CD4-positive, alpha-beta memory T cell (primary cell): Measurements from ENCODE around the gene SGTA. TPM values are rescaled to one million over a fixed set of nuclear protein-coding genes. Genes with fewer than 3 reads are reported as not detected.
A peak's percentile ranks its signal among the peaks of the same experiment; 100 is the strongest.

ENCODE experiments used
- CTCF ChIA-PET: fragments of 350-600 bp; sonication (Branson Sonifier 250); formaldehyde crosslinking; loops from one replicate; lab custom pipeline; 2021; ENCODE audit warnings: inconsistent platforms; ENCODE audit not compliant: partially characterized antibody; lab: Charles Lee
- POLR2A ChIA-PET: fragments of 350-600 bp; sonication (Branson Sonifier 250); formaldehyde crosslinking; loops from one replicate; lab custom pipeline; 2021; ENCODE audit not compliant: partially characterized antibody; lab: Charles Lee
- DNase-seq, 5 donors: peaks; one replicate each; pipeline versions ENCODE4 v3.0.0 to v3.0.0-alpha.2; 2020 to 2022; ENCODE audit warnings: mixed read lengths in 1 of 5
- H3K27ac ChIP-seq: one replicate; pipeline ENCODE4 v1.7.0; 2013; ENCODE audit warnings: low read depth, low read length
- H3K27me3 ChIP-seq: 2 replicates; pipeline ENCODE4 v1.7.0; 2013; ENCODE audit warnings: mild to moderate bottlenecking, low read length, moderate library complexity; ENCODE audit not compliant: insufficient read depth
- H3K36me3 ChIP-seq: 2 replicates; pipeline ENCODE4 v1.7.0; 2013; ENCODE audit warnings: mild to moderate bottlenecking, low read length, moderate library complexity; ENCODE audit not compliant: insufficient read depth
- H3K4me1 ChIP-seq: 2 replicates; pipeline ENCODE4 v1.7.0; 2013; ENCODE audit warnings: mild to moderate bottlenecking, low read length, moderate library complexity; ENCODE audit not compliant: insufficient read depth
- H3K4me3 ChIP-seq, 2 donors: one replicate each; pipeline ENCODE4 v1.7.0; 2013; ENCODE audit warnings: low read length in 2 of 2, mild to moderate bottlenecking in 1 of 2
- H3K9me3 ChIP-seq, 2 donors: one replicate each; pipeline ENCODE4 v1.7.0; 2013; ENCODE audit warnings: low read length in 2 of 2, control low read depth in 1 of 2; ENCODE audit not compliant: control insufficient read depth in 1 of 2
- H3K27ac Mint-ChIP-seq, 7 donors: one replicate each; pipeline ENCODE4 v1.8.0; 2020 to 2021; ENCODE audit warnings: mixed read lengths in 7 of 7, mild to moderate bottlenecking in 6 of 7, inconsistent platforms in 3 of 7, moderate library complexity in 3 of 7
- H3K27me3 Mint-ChIP-seq, 2 donors: one replicate each; pipeline ENCODE4 v1.8.0; 2020 to 2021; ENCODE audit warnings: mixed read lengths in 2 of 2
- H3K36me3 Mint-ChIP-seq, 2 donors: one replicate each; pipeline ENCODE4 v1.8.0; 2020 to 2021; ENCODE audit warnings: mixed read lengths in 2 of 2, inconsistent platforms in 1 of 2, mild to moderate bottlenecking in 1 of 2
- H3K4me1 Mint-ChIP-seq, 4 donors: one replicate each; pipeline ENCODE4 v1.8.0; 2020 to 2021; ENCODE audit warnings: mixed read lengths in 4 of 4, mild to moderate bottlenecking in 1 of 4
- H3K4me3 Mint-ChIP-seq, 8 donors: one replicate each; pipeline ENCODE4 v1.8.0; 2020 to 2021; ENCODE audit warnings: mixed read lengths in 8 of 8, mild to moderate bottlenecking in 7 of 8, moderate library complexity in 6 of 8, inconsistent platforms in 3 of 8
- H3K9me3 Mint-ChIP-seq, 8 donors: one replicate each; pipeline ENCODE4 v1.8.0; 2020 to 2021; ENCODE audit warnings: mixed read lengths in 8 of 8, mild to moderate bottlenecking in 5 of 8, inconsistent platforms in 3 of 8, moderate library complexity in 1 of 8
- intact Hi-C: fragments of 100-400 bp; cut with micrococcal nuclease; formaldehyde crosslinking; loops from one replicate; pipeline ENCODE4 v1.15.1; 2023
- polyA plus RNA-seq, 2 donors: library from polyadenylated mRNA; unstranded; fragments of 300-500 nt; fragmentation: Illumina TruSeq; gene quantifications; one replicate each; pipeline ENCODE4 v1.2.3, GENCODE V29; 2021
- total RNA-seq, 2 experiments: library from RNA; stranded (reverse); gene quantifications; one replicate each; pipeline ENCODE4 v1.2.3, GENCODE V29; 2021

Gene SGTA
- total and polyA plus RNA-seq, 4 experiments from 2014 or later, result 27.7 to 37.8 (median 36.0) TPM

GRCh38 chr19:2783781-2784145 is 690 bp upstream of the SGTA start:
- Mint-ChIP-seq H3K4me1 (peaks cover 24 to 69% (median 47%) of the 10 kb centered on the region in 4 donors), H3K4me3 (peak overlapping the region; percentile 84 to 93 (median 90)), H3K9me3 (no peaks in the 10 kb centered on the region), H3K36me3 (peaks cover 0 to 2% of the 10 kb centered on the region in 2 donors), H3K27ac (peak overlapping the region; percentile 87 to 97 (median 96)), H3K27me3 (no peaks in the 10 kb centered on the region)
- H3K27ac ChIP-seq, result peak overlapping the region; percentile 93
- H3K27me3 ChIP-seq, result no peaks in the 10 kb centered on the region
- H3K36me3 ChIP-seq, result no peaks in the 10 kb centered on the region
- ChIA-PET CTCF (interaction anchor here (1.0 kb wide), 1 partner anchor 44 kb away, joined by 4 read pairs; the partner anchor contains the start of gene SLC39A3), POLR2A (interaction anchor here (1.2 to 1.3 kb wide), 2 partner anchors 16 to 44 kb away, joined by 3 to 5 read pairs; partner anchors contain the start of gene SLC39A3)
- H3K4me3 ChIP-seq, result peak overlapping the region in 1 of 2 donors; percentile 85
- DNase-seq, result no peak
- H3K4me1 ChIP-seq, result peaks cover 54% of the 10 kb centered on the region
- intact Hi-C loops, result loop anchor here (1.0 to 10.0 kb wide), 4 partner anchors 43 to 309 kb away; partner anchors contain the start of genes GADD45B, SLC39A3, TLE5 and ZNF77
- no peaks in the 10 kb centered on the region for H3K9me3 ChIP-seq

- Mint-ChIP-seq H3K4me3 (peak overlapping the region; percentile 84 to 93 (median 90)), H3K4me1 (peaks cover 26 to 68% (median 47%) of the 10 kb centered on the region in 4 donors), H3K27ac (peak overlapping the region; percentile 87 to 97 (median 96)), H3K36me3 (peaks cover 0 to 6% of the 10 kb centered on the region in 2 donors), H3K27me3 (no peaks in the 10 kb centered on the region), H3K9me3 (no peaks in the 10 kb centered on the region)
- Histone ChIP-seq H3K36me3 (no peaks in the 10 kb centered on the region), H3K9me3 (no peaks in the 10 kb centered on the region), H3K27ac (peak overlapping the region; percentile 93), H3K27me3 (no peaks in the 10 kb centered on the region), H3K4me1 (peaks cover 54% of the 10 kb centered on the region), H3K4me3 (peak overlapping the region; percentile 85 to 91)
- intact Hi-C loops, result loop anchor here (2.0 to 10.0 kb wide), 3 partner anchors 162 to 308 kb away; partner anchors contain the start of genes GADD45B, TLE5 and ZNF77
- ChIA-PET POLR2A (interaction anchor here (1.0 to 1.3 kb wide), 3 partner anchors 14 to 306 kb away, joined by 3 to 5 read pairs (median 5); partner anchors contain the start of genes GADD45B and SLC39A3), CTCF (interaction anchor here (1.0 to 2.0 kb wide), 2 partner anchors 37 to 43 kb away, joined by 4 read pairs; partner anchors contain the start of gene SLC39A3)
- DNase-seq, result no peak
These were observed 641 bp downstream of the SGTA start for GRCh38 chr19:2782329-2782935.

GRCh38 chr19:2780284-2780683 is 2.8 kb downstream of the SGTA start:
- Mint-ChIP-seq H3K27me3 (no peaks in the 10 kb centered on the region), H3K4me1 (peaks cover 29 to 67% (median 47%) of the 10 kb centered on the region in 4 donors), H3K27ac (peak overlapping the region in 3 of 7 donors; percentile 16 to 75 (median 64)), H3K4me3 (peak overlapping the region in 4 of 8 donors; percentile 14 to 60 (median 26)), H3K36me3 (peaks cover 0 to 13% of the 10 kb centered on the region in 2 donors), H3K9me3 (no peaks in the 10 kb centered on the region)
- no peak overlapping the region for H3K4me3 ChIP-seq
- no peaks in the 10 kb centered on the region for H3K36me3 ChIP-seq
- no peak for DNase-seq
- H3K27me3 ChIP-seq, result no peaks in the 10 kb centered on the region
- POLR2A ChIA-PET, result no interaction called here
- CTCF ChIA-PET, result interaction anchor here (0.6 to 1.6 kb wide), 2 partner anchors 30 to 326 kb away, joined by 3 read pairs; no protein-coding TSS in a partner anchor
- H3K9me3 ChIP-seq, result no peaks in the 10 kb centered on the region
- H3K27ac ChIP-seq, result no peak overlapping the region
- H3K4me1 ChIP-seq, result peaks cover 56% of the 10 kb centered on the region
- intact Hi-C loops, result loop anchor here (10.0 kb wide), 2 partner anchors 165 to 305 kb away; partner anchors contain the start of genes GADD45B and ZNF77

GRCh38 chr19:2779121-2779740 is 3.8 kb downstream of the SGTA start:
- no peak for DNase-seq
- H3K36me3 ChIP-seq, result no peaks in the 10 kb centered on the region
- Mint-ChIP-seq H3K27ac (peak overlapping the region in 2 of 7 donors; percentile 22 to 57), H3K4me3 (no peak overlapping the region), H3K36me3 (peaks cover 0 to 14% of the 10 kb centered on the region in 2 donors), H3K9me3 (no peaks in the 10 kb centered on the region), H3K27me3 (no peaks in the 10 kb centered on the region), H3K4me1 (peaks cover 32 to 69% (median 53%) of the 10 kb centered on the region in 4 donors)
- no peak overlapping the region for H3K4me3 ChIP-seq
- intact Hi-C loops, result no loop called here
- H3K9me3 ChIP-seq, result no peaks in the 10 kb centered on the region
- ChIA-PET POLR2A (no interaction called here), CTCF (interaction anchor here (0.9 to 1.6 kb wide), 2 partner anchors 29 to 62 kb away, joined by 3 read pairs; partner anchors contain the start of gene ZNF555)
- no peak overlapping the region for H3K27ac ChIP-seq
- no peaks in the 10 kb centered on the region for H3K27me3 ChIP-seq
- peaks cover 58% of the 10 kb centered on the region for H3K4me1 ChIP-seq

- peaks cover 27 to 65% (median 48%) of the 10 kb centered on the region in 4 donors for H3K4me1 Mint-ChIP-seq
- no peak overlapping the region for H3K4me3 Mint-ChIP-seq
- H3K4me3 ChIP-seq, result no peak overlapping the region
- no peaks in the 10 kb centered on the region for H3K9me3 ChIP-seq
- H3K27me3 Mint-ChIP-seq, result no peaks in the 10 kb centered on the region
- ChIA-PET POLR2A (no interaction called here), CTCF (interaction anchor here (0.6 to 0.9 kb wide), 2 partner anchors 63 to 1233 kb away, joined by 3 to 4 read pairs; partner anchors contain the start of gene ZNF555)
- no peak overlapping the region for H3K27ac ChIP-seq
- intact Hi-C loops, result no loop called here
- H3K27ac Mint-ChIP-seq, result peak overlapping the region in 6 of 7 donors; percentile 22 to 81 (median 51)
- no peaks in the 10 kb centered on the region for H3K36me3 ChIP-seq
- peaks cover 49% of the 10 kb centered on the region for H3K4me1 ChIP-seq
- H3K9me3 Mint-ChIP-seq, result no peaks in the 10 kb centered on the region
- H3K36me3 Mint-ChIP-seq, result peaks cover 0 to 14% of the 10 kb centered on the region in 2 donors
- DNase-seq, result no peak
- H3K27me3 ChIP-seq, result no peaks in the 10 kb centered on the region
These were observed 5.0 kb downstream of the SGTA start for GRCh38 chr19:2777952-2778683.

GRCh38 chr19:2775556-2776430 is 7.3 kb downstream of the SGTA start:
- intact Hi-C loops, result loop anchor here (1.0 kb wide), 1 partner anchor 10 kb away; the partner anchor contains the start of gene THOP1
- ChIA-PET CTCF (interaction anchor here (1.2 to 1.3 kb wide), 2 partner anchors 12 to 127 kb away, joined by 3 to 4 read pairs; no protein-coding TSS in a partner anchor), POLR2A (interaction anchor here (1.2 kb wide), 1 partner anchor 10 kb away, joined by 5 read pairs; the partner anchor contains the start of gene THOP1)

More at GRCh38 chr19:2775556-2776430, 7.3 kb downstream of the SGTA start:
- Mint-ChIP-seq H3K9me3 (no peaks in the 10 kb centered on the region), H3K27me3 (no peaks in the 10 kb centered on the region), H3K36me3 (peaks cover 3 to 14% of the 10 kb centered on the region in 2 donors), H3K27ac (peak overlapping the region; percentile 88 to 99 (median 97)), H3K4me1 (peaks cover 22 to 55% (median 36%) of the 10 kb centered on the region in 4 donors), H3K4me3 (peak overlapping the region; percentile 80 to 95 (median 83))
- H3K27me3 ChIP-seq, result no peaks in the 10 kb centered on the region
- H3K4me1 ChIP-seq, result peaks cover 31% of the 10 kb centered on the region
- H3K36me3 ChIP-seq, result peaks cover 1% of the 10 kb centered on the region
- peak overlapping the region in 1 of 2 donors; percentile 44 for H3K4me3 ChIP-seq
- peak overlapping the region; percentile 60 for H3K27ac ChIP-seq
- H3K9me3 ChIP-seq, result no peaks in the 10 kb centered on the region
- DNase-seq, result peak; percentile 51 to 82 (median 59)
